KMS-11 (cell line): Measurements from ENCODE around the gene CYB5D1.

Source experiments
- H2AFZ ChIP-seq: fragments of 200-600 bp; sonication (generic); 2 replicates; pipeline ENCODE4 v1.6.1; 2016; ENCODE audit warnings: antibody characterized with exemption, mixed run types, low read depth
- H3K27ac ChIP-seq: fragments of 200-600 bp; sonication (generic); 2 replicates; pipeline ENCODE4 v1.6.1; 2016; ENCODE audit warnings: mild to moderate bottlenecking, mixed run types
- H3K27me3 ChIP-seq: fragments of 200-600 bp; sonication (generic); 2 replicates; pipeline ENCODE4 v1.6.1; 2017; ENCODE audit warnings: mild to moderate bottlenecking, low read depth, mixed run types, moderate library complexity; ENCODE audit not compliant: insufficient read depth
- H3K36me3 ChIP-seq: fragments of 200-600 bp; sonication (generic); 2 replicates; pipeline ENCODE4 v1.6.1; 2017; ENCODE audit warnings: mild to moderate bottlenecking, mixed run types; ENCODE audit not compliant: insufficient read depth
- H3K4me1 ChIP-seq: fragments of 200-600 bp; sonication (generic); 2 replicates; pipeline ENCODE4 v1.6.1; 2016; ENCODE audit warnings: mild to moderate bottlenecking, low read depth, mixed run types; ENCODE audit not compliant: poor library complexity, severe bottlenecking
- H3K4me2 ChIP-seq: fragments of 200-600 bp; sonication (generic); 2 replicates; pipeline ENCODE4 v1.7.0; 2016; ENCODE audit warnings: mild to moderate bottlenecking, mixed run types
- H3K4me3 ChIP-seq: fragments of 200-600 bp; sonication (generic); IDR thresholded peaks from 2 replicates; pipeline ENCODE4 v1.6.1; 2017; ENCODE audit warnings: low read depth, low read length, mixed read lengths; ENCODE audit not compliant: insufficient read depth
- H3K79me2 ChIP-seq: fragments of 200-600 bp; sonication (generic); 2 replicates; pipeline ENCODE4 v1.6.1; 2016; ENCODE audit warnings: low read depth, mixed run types; ENCODE audit not compliant: insufficient read depth
- H3K9ac ChIP-seq: fragments of 200-600 bp; sonication (generic); 2 replicates; pipeline ENCODE4 v1.6.1; 2016; ENCODE audit warnings: mild to moderate bottlenecking, mixed run types
- H4K20me1 ChIP-seq: fragments of 200-600 bp; sonication (generic); 2 replicates; pipeline ENCODE4 v1.6.1; 2016; ENCODE audit warnings: mild to moderate bottlenecking, mixed run types; ENCODE audit not compliant: insufficient read depth
- TF ChIP-seq, protein P1 (sequence below): fragments of 200-600 bp; sonication (generic); conservative IDR thresholded peaks from 2 replicates; pipeline ENCODE4 v1.6.1; 2017; ENCODE audit warnings: low read depth, mild to moderate bottlenecking, antibody characterized with exemption, low read length, moderate library complexity, mixed read lengths

Gene CYB5D1

DNA sequence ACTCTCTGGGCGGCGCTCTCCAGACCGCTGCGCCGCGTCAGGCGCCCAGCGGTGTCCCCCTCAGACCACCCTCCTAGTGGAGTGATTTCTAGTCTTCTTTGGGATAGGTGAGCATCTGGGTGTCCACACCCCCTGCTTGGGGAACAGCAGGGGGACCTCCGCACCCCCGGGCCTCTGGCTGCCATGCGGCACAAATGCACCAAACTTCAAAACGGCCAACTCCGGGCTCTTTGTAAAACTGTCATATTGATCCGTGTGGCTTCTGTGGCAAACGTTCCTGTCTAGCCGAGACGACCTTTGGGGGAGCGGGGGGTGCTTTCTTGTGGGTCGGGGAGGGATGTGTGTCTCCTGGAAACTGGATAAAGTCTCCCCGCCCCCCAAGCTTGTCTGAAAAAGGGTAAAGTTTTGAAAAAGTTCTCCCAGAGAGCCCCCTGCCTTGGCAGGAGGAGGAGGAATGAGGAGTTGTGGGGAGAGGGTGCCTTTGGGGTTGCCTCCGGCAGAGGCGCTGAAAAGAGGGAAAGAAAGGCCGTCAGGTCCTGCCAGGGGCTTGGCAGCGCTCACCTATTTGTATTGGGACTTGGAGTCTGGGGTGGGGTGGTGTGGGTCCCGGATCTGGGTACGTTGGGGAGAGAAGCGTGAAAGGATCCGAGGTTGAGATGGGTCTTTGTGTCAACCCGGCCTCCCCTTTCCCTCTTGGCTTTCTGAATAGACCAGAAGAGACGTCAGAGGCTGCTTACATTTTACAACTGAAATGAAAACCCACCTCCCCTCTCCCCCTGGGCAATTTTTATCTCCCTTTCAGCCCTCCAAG, 28.6 kb downstream of the CYB5D1 start:
- no peaks in the 10 kb centered on the region for H4K20me1 ChIP-seq
- no peak overlapping the region for H2AFZ ChIP-seq
- no peaks in the 10 kb centered on the region for H3K79me2 ChIP-seq
- peaks cover 3% of the 10 kb centered on the region for H3K4me1 ChIP-seq
- peak overlapping the region; percentile 61; the same call in 1 of the 2 replicates for H3K9ac ChIP-seq
- TF ChIP-seq, protein P1, sequence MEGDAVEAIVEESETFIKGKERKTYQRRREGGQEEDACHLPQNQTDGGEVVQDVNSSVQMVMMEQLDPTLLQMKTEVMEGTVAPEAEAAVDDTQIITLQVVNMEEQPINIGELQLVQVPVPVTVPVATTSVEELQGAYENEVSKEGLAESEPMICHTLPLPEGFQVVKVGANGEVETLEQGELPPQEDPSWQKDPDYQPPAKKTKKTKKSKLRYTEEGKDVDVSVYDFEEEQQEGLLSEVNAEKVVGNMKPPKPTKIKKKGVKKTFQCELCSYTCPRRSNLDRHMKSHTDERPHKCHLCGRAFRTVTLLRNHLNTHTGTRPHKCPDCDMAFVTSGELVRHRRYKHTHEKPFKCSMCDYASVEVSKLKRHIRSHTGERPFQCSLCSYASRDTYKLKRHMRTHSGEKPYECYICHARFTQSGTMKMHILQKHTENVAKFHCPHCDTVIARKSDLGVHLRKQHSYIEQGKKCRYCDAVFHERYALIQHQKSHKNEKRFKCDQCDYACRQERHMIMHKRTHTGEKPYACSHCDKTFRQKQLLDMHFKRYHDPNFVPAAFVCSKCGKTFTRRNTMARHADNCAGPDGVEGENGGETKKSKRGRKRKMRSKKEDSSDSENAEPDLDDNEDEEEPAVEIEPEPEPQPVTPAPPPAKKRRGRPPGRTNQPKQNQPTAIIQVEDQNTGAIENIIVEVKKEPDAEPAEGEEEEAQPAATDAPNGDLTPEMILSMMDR: no peak
- H3K36me3 ChIP-seq: no peaks in the 10 kb centered on the region
- no peaks in the 10 kb centered on the region for H3K27me3 ChIP-seq
- peak overlapping the region; percentile 53 for H3K27ac ChIP-seq
- H3K4me2 ChIP-seq: peak overlapping the region; percentile 39; the same call in 1 of the 2 replicates
- H3K4me3 ChIP-seq: no peak overlapping the region

DNA sequence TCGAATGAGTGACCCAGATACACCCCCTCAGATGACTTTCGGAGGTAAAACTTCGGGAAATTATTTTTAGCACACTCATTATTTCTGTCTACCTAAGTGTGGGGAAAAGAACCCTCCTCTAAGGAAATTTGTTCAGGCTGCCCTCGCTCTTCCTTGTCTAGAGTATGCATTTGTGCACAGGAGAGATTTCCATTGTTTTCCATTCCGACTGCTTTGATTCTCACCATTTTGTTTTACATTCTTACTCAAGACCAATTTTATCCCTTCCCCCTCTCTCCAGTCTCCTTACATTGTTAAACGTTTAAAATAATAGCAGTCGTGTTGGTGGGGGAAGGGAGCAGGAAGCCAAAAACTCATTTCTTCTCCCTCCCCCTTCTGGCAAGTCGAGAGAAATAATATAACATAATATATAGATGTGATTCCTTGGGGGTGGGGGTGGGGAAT, 29.3 kb downstream of the CYB5D1 start:
- peak overlapping the region; percentile 61; the same call in 1 of the 2 replicates for H3K9ac ChIP-seq
- TF ChIP-seq, protein P1: no peak

DNA sequence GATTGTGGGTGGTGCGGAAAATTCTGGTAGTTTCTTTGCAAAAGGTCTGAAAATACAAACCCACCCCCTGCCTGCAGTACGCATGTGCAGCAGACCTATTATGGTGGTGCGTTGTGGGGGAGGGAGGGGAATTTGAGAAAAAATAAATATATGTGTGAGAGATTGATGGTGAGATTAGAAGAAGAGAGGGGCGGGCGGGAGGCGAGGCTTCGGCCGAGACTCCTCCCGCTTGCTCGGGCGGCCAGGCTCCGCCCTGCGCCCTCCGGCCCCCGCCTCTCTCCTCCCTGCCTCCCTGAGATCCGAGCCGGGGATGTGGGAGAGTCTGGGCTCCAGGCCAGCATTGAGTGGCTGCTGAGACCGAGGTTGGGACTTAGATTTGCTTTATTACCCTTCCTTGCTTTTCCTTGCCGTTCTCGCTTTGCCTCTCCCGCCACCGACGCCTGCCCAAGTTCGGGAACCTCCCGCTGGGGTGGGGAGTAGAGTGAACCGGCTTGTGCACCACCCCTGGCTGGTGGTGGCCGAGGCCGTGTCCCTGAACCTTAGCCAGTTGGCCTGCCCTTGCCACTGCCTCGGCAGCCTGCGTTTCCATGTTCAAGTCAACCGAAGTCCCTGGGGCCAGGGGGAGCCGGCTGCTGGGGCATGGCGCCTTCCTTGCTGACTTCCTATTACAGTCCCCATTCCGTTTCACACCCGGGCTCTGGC, 29.8 kb downstream of the CYB5D1 start:
- Histone ChIP-seq H3K27me3 (no peaks in the 10 kb centered on the region), H2AFZ (no peak overlapping the region), H3K9ac (no peak overlapping the region)

More for the DNA sequence above, 29.3 kb downstream of the CYB5D1 start:
- Histone ChIP-seq H3K79me2 (no peaks in the 10 kb centered on the region), H3K27me3 (no peaks in the 10 kb centered on the region), H3K36me3 (no peaks in the 10 kb centered on the region), H3K27ac (peak overlapping the region; percentile 53; the same call in 1 of the 2 replicates), H3K4me2 (peak overlapping the region; percentile 39; the same call in 1 of the 2 replicates), H4K20me1 (no peaks in the 10 kb centered on the region), H2AFZ (no peak overlapping the region), H3K4me3 (no peak overlapping the region), H3K4me1 (peaks cover 3% of the 10 kb centered on the region)

DNA sequence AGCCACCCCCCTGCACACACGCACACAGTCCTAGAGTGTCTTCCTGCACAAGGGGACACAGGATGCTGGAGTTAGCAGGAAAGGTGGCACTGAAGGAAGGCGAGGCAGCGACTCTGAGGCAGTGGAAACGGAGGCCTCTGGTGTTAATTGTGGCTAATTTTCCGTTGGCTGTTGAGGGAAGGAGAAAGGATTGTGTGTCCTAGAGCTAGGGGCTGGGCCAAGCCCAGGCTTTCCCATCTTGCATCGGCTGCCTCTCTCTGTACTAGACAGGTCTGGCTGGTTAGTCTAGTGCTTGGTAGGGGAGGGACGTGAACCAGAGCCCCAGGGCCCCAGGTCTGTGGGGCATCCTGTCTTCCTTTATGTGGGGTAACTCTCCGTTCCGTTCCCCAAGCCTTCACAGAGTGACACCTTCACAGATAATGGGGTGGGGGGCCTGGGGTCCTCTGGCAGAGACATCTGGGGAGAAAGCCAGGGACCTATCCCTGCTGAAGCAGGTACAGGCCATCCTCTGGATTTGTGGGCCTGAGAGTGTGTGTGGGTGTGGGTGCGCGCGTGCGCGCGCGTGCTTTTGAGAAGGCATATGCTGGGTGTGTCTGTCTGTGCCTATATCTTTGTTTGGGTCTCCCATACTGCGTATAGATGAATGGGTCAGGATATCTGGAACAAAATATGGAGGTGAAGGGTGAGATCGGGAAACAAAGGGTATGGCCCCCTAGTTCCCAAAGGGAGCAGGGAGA, 30.5 kb downstream of the CYB5D1 start, which contains the start of gene CHD3:
TSS of gene CHD3 (plus strand) at position 606 of the 737 bp plus-strand sequence. CDS start 212 bp downstream, outside the sequence.
- TF ChIP-seq, protein P1: no peak
- no peak within 1 kb of the TSS for H3K9ac ChIP-seq
- peaks cover 3% of the 10 kb centered on the region for H3K4me1 ChIP-seq
- no peak within 1 kb of the TSS for H2AFZ ChIP-seq
- no peaks in the 10 kb centered on the region for H4K20me1 ChIP-seq
- no peak within 1 kb of the TSS for H3K4me3 ChIP-seq
- H3K27me3 ChIP-seq: no peaks in the 10 kb centered on the region
- no peak within 1 kb of the TSS for H3K4me2 ChIP-seq
- no peak within 1 kb of the TSS for H3K27ac ChIP-seq
- no peaks in the 10 kb centered on the region for H3K79me2 ChIP-seq
- no peaks in the 10 kb centered on the region for H3K36me3 ChIP-seq

More for the DNA sequence above, 29.8 kb downstream of the CYB5D1 start:
- TF ChIP-seq, protein P1: no peak
- no peaks in the 10 kb centered on the region for H3K36me3 ChIP-seq
- H3K4me2 ChIP-seq: peak overlapping the region; percentile 39; the same call in 1 of the 2 replicates
- H3K4me3 ChIP-seq: no peak overlapping the region
- H3K79me2 ChIP-seq: no peaks in the 10 kb centered on the region
- H3K4me1 ChIP-seq: peaks cover 3% of the 10 kb centered on the region
- no peak overlapping the region for H3K27ac ChIP-seq
- no peaks in the 10 kb centered on the region for H4K20me1 ChIP-seq
